OCI-LY1 (cell line): Measurements from ENCODE around the gene KRTAP2-1.

Experiments used
- CTCF ChIP-seq: fragments of 200-600 bp; sonication (generic), shearing (Covaris generic); IDR thresholded peaks from 2 replicates; pipeline ENCODE4 v1.5.1; 2017; ENCODE audit warnings: mild to moderate bottlenecking, antibody characterized with exemption, low read length, moderate library complexity, mixed read lengths
- EZH2 ChIP-seq: fragments of 200-600 bp; sonication (generic), shearing (Covaris generic); IDR thresholded peaks from 2 replicates; pipeline ENCODE4 v1.8.0; 2017; ENCODE audit warnings: borderline replicate concordance, mixed run types, mild to moderate bottlenecking, antibody characterized with exemption, low read length, moderate library complexity, mixed read lengths

GRCh38 chr17:41052566-41052965 lies 5.5 kb upstream of the KRTAP2-1 start:
- TF ChIP-seq CTCF (no peak), EZH2 (no peak)
